Fibroblast of skin of back (primary cell): ENCODE measurements around the gene GPR33. TPM values are rescaled to one million over a fixed set of nuclear protein-coding genes. Genes with fewer than 3 reads are reported as not detected.
"Not testable (repeated sequence)": the region's sequence is repeated elsewhere in the genome, so short reads cannot be mapped to it uniquely, and the experiment has no call there.

Experiments used
- DNase-seq: peaks from one replicate; pipeline ENCODE4 v3.0.0-alpha.2; 2013
- polyA plus RNA-seq, 2 experiments: library from polyadenylated mRNA; unstranded; fragments of 120-200 nt; gene quantifications; one replicate each; pipeline ENCODE4 v1.2.1, GENCODE V29; 2013; ENCODE audit not compliant: insufficient read length in 2 of 2

The GPR33 gene
- polyA plus RNA-seq (2013, experiment 1 of 2; ENCODE audit: insufficient read length): not detected
- polyA plus RNA-seq (2013, experiment 2 of 2; ENCODE audit: insufficient read length): not detected

- no peak for DNase-seq
Observed at GRCh38 chr14:31487886-31488285, at the start of gene GPR33. Gene GPR33, minus strand, starts transcription at chr14:31488039. Its CDS starts 4,074 bp downstream, at chr14:31483965.

- DNase-seq: no peak
Observed at GRCh38 chr14:31536201-31536960, 48.5 kb upstream of the GPR33 start.

- peak; percentile 20 for DNase-seq
Observed at GRCh38 chr14:31530136-31530535, 42.3 kb upstream of the GPR33 start.

- peak; percentile 8 for DNase-seq
Observed at GRCh38 chr14:31529053-31529452, 41.2 kb upstream of the GPR33 start.

- DNase-seq: no peak
Observed at GRCh38 chr14:31527546-31527945, 39.7 kb upstream of the GPR33 start.

- DNase-seq: no peak
Observed at GRCh38 chr14:31527087-31527486, 39.2 kb upstream of the GPR33 start.

- no peak for DNase-seq
Observed at GRCh38 chr14:31510855-31511254, 23.0 kb upstream of the GPR33 start.

GRCh38 chr14:31510222-31510621 lies 22.4 kb upstream of the GPR33 start:
- DNase-seq: peak; percentile 19

GRCh38 chr14:31508135-31508534 lies 20.3 kb upstream of the GPR33 start:
- no peak for DNase-seq

- peak; percentile 88 for DNase-seq
Observed at GRCh38 chr14:31505411-31505810, 17.6 kb upstream of the GPR33 start.

GRCh38 chr14:31501870-31502269 lies 14.0 kb upstream of the GPR33 start:
- no peak for DNase-seq

GRCh38 chr14:31492759-31493498 lies 5.1 kb upstream of the GPR33 start:
- no peak for DNase-seq

- DNase-seq: no peak
Observed at GRCh38 chr14:31489691-31490090, 1.9 kb upstream of the GPR33 start.

- DNase-seq: no peak
Observed at GRCh38 chr14:31486764-31487163, 1.1 kb downstream of the GPR33 start.

- no peak for DNase-seq
Observed at GRCh38 chr14:31484754-31485153, 3.1 kb downstream of the GPR33 start.

- no peak for DNase-seq
Observed at GRCh38 chr14:31480156-31480555, 7.7 kb downstream of the GPR33 start.

GRCh38 chr14:31479027-31479426 lies 8.8 kb downstream of the GPR33 start:
- DNase-seq: no peak

- no peak for DNase-seq
Observed at GRCh38 chr14:31477248-31477647, 10.6 kb downstream of the GPR33 start.

GRCh38 chr14:31476131-31476866 lies 11.5 kb downstream of the GPR33 start:
- no peak for DNase-seq

GRCh38 chr14:31466554-31466953 lies 21.3 kb downstream of the GPR33 start:
- no peak for DNase-seq

GRCh38 chr14:31465111-31465510 lies 22.7 kb downstream of the GPR33 start:
- peak; percentile 69 for DNase-seq

- not testable (repeated sequence) for DNase-seq
Observed at GRCh38 chr14:31462450-31462849, 25.4 kb downstream of the GPR33 start.

- no peak for DNase-seq
Observed at GRCh38 chr14:31461545-31461944, 26.3 kb downstream of the GPR33 start.
